NCI-H2107 treated with DMSO at 0.1 percent for 48 hours (cell line): ENCODE measurements around the gene PHACTR3.
A peak's percentile ranks its signal among the peaks of the same experiment; 100 is the strongest.

ENCODE experiments used
- DNase-seq: peaks from one replicate; lab custom pipeline; 2025; ENCODE audit not compliant: unreplicated experiment; lab: John Stamatoyannopoulos, UW

Gene PHACTR3

GRCh38 chr20:59668926-59669850 lies 64.8 kb downstream of the PHACTR3 start:
- no peak for DNase-seq

GRCh38 chr20:59670786-59671492 lies 66.6 kb downstream of the PHACTR3 start:
- DNase-seq: no peak

GRCh38 chr20:59671661-59672471 lies 67.5 kb downstream of the PHACTR3 start:
- DNase-seq: no peak

- DNase-seq: no peak
Measured at GRCh38 chr20:59672576-59672975, 68.2 kb downstream of the PHACTR3 start.

- DNase-seq: no peak
Measured at GRCh38 chr20:59673288-59673997, 69.1 kb downstream of the PHACTR3 start.

- no peak for DNase-seq
Measured at GRCh38 chr20:59673998-59674445, 69.7 kb downstream of the PHACTR3 start.

GRCh38 chr20:59676126-59676850 lies 71.9 kb downstream of the PHACTR3 start:
- no peak for DNase-seq

- no peak for DNase-seq
Measured at GRCh38 chr20:59676851-59677182, 72.5 kb downstream of the PHACTR3 start.

GRCh38 chr20:59677586-59677985 lies 73.2 kb downstream of the PHACTR3 start:
- no peak for DNase-seq

GRCh38 chr20:59678288-59678687 lies 73.9 kb downstream of the PHACTR3 start:
- DNase-seq: no peak

- DNase-seq: no peak
Measured at GRCh38 chr20:59678951-59679350, 74.6 kb downstream of the PHACTR3 start.

GRCh38 chr20:59680148-59680650 lies 75.9 kb downstream of the PHACTR3 start:
- DNase-seq: no peak

GRCh38 chr20:59680852-59681251 lies 76.5 kb downstream of the PHACTR3 start:
- no peak for DNase-seq

- no peak for DNase-seq
Measured at GRCh38 chr20:59682603-59683002, 78.3 kb downstream of the PHACTR3 start.

GRCh38 chr20:59683181-59683580 lies 78.8 kb downstream of the PHACTR3 start:
- no peak for DNase-seq

GRCh38 chr20:59684685-59685242 lies 80.4 kb downstream of the PHACTR3 start:
- no peak for DNase-seq

GRCh38 chr20:59686404-59687346 lies 82.3 kb downstream of the PHACTR3 start:
- no peak for DNase-seq

- DNase-seq: peak; percentile 24
Measured at GRCh38 chr20:59688356-59688755, 84.0 kb downstream of the PHACTR3 start.
